Esophagus squamous epithelium (tissue), 4 donors: ENCODE data around the gene BMPER.

Experiments used
- CTCF ChIP-seq, 6 experiments: fragments of 450-650 bp in 4 of 6; fragments of 200-600 bp in 2 of 6; sonication (generic) in 2 of 6; IDR thresholded peaks; one replicate each; pipeline ENCODE4 v1.5.1; 2016 to 2019; ENCODE audit warnings: antibody characterized with exemption in 6 of 6, mild to moderate bottlenecking in 4 of 6, moderate library complexity in 4 of 6
- POLR2A ChIP-seq, 4 donors: fragments of 450-650 bp; IDR thresholded peaks; one replicate each; pipeline ENCODE4 v1.6.1; 2017; ENCODE audit warnings: antibody characterized with exemption in 4 of 4, mild to moderate bottlenecking in 4 of 4, moderate library complexity in 3 of 4

- TF ChIP-seq CTCF (IDR thresholded peaks at IDR 0.05): no peak
- no peak for TF ChIP-seq POLR2A (IDR thresholded peaks at IDR 0.05)
Measured at GRCh38 chr7:33885290-33886148, 19.8 kb upstream of the BMPER start.
